Activated CD4-positive, alpha-beta T cell treated with anti-CD3 and anti-CD28 coated beads, Interleukin-2, amount 10 ng/mL, durations not matched to agents 7 days and 5 days (primary cell): Measurements from ENCODE around the gene SLC6A18. TPM values are rescaled to one million over a fixed set of nuclear protein-coding genes. Genes with fewer than 3 reads are reported as not detected.

ENCODE experiments used
- CTCF ChIA-PET: fragments of 350-600 bp; sonication (Branson Sonifier 250); formaldehyde crosslinking; loops from one replicate; lab custom pipeline; 2021; ENCODE audit warnings: antibody characterized with exemption; lab: Charles Lee
- POLR2A ChIA-PET: fragments of 350-600 bp; sonication (Branson Sonifier 250); formaldehyde crosslinking; loops from one replicate; lab custom pipeline; 2021; ENCODE audit warnings: antibody characterized with exemption; lab: Charles Lee
- DNase-seq: peaks from one replicate; pipeline ENCODE4 v3.0.0-alpha.2; 2020
- H3K27ac Mint-ChIP-seq: one replicate; pipeline ENCODE4 v1.8.0; 2021; ENCODE audit warnings: mild to moderate bottlenecking, moderate library complexity, mixed read lengths
- H3K27me3 Mint-ChIP-seq: one replicate; pipeline ENCODE4 v1.8.0; 2021; ENCODE audit warnings: mixed read lengths
- H3K36me3 Mint-ChIP-seq: one replicate; pipeline ENCODE4 v1.8.0; 2021; ENCODE audit warnings: low read depth, mixed read lengths
- H3K4me1 Mint-ChIP-seq: one replicate; pipeline ENCODE4 v1.8.0; 2021; ENCODE audit warnings: mixed read lengths
- H3K4me3 Mint-ChIP-seq: one replicate; pipeline ENCODE4 v1.8.0; 2021; ENCODE audit warnings: mild to moderate bottlenecking, moderate library complexity, mixed read lengths
- H3K9me3 Mint-ChIP-seq: one replicate; pipeline ENCODE4 v1.8.0; 2021; ENCODE audit warnings: mixed read lengths
- total RNA-seq, 2 experiments: library from RNA; stranded (reverse); gene quantifications; one replicate each; pipeline ENCODE4 v1.2.3, GENCODE V29; 2021

Gene SLC6A18
- total RNA-seq, 2 experiments from 2014 or later = not detected

GRCh38 chr5:1201327-1202025 is 23.7 kb upstream of the SLC6A18 start, which contains the start of gene SLC6A19:
TSS of gene SLC6A19 (plus strand) at chr5:1201595. CDS start at chr5:1201651, 56 bp downstream.
- no peak within 1 kb of the TSS for H3K27ac Mint-ChIP-seq
- H3K9me3 Mint-ChIP-seq = no peaks in the 10 kb centered on the region
- no peak within 1 kb of the TSS for H3K4me3 Mint-ChIP-seq
- ChIA-PET CTCF (interaction anchor here (0.5 kb wide), 1 partner anchor 31 kb away, joined by 3 read pairs; no protein-coding TSS in a partner anchor), POLR2A (no interaction called here)
- H3K36me3 Mint-ChIP-seq = no peaks in the 10 kb centered on the region
- peaks cover 5% of the 10 kb centered on the region for H3K27me3 Mint-ChIP-seq
- no peak for DNase-seq
- H3K4me1 Mint-ChIP-seq = no peaks in the 10 kb centered on the region

- ChIA-PET CTCF (no interaction called here), POLR2A (no interaction called here)
- H3K27me3 Mint-ChIP-seq = peaks cover 2% of the 10 kb centered on the region
- H3K4me3 Mint-ChIP-seq = no peak overlapping the region
- H3K9me3 Mint-ChIP-seq = no peaks in the 10 kb centered on the region
- no peaks in the 10 kb centered on the region for H3K36me3 Mint-ChIP-seq
- no peak overlapping the region for H3K27ac Mint-ChIP-seq
- no peaks in the 10 kb centered on the region for H3K4me1 Mint-ChIP-seq
- no peak for DNase-seq
These were observed 23.0 kb upstream of the SLC6A18 start for GRCh38 chr5:1202026-1202797.

GRCh38 chr5:1202798-1203185 is 22.4 kb upstream of the SLC6A18 start:
- ChIA-PET CTCF (no interaction called here), POLR2A (no interaction called here)
- no peak for DNase-seq
- Mint-ChIP-seq H3K27me3 (peaks cover 2% of the 10 kb centered on the region), H3K9me3 (no peaks in the 10 kb centered on the region), H3K4me3 (no peak overlapping the region), H3K4me1 (no peaks in the 10 kb centered on the region), H3K36me3 (no peaks in the 10 kb centered on the region), H3K27ac (no peak overlapping the region)

GRCh38 chr5:1203311-1203967 is 21.7 kb upstream of the SLC6A18 start:
- CTCF ChIA-PET = no interaction called here
- no peak for DNase-seq
- peaks cover 2% of the 10 kb centered on the region for H3K27me3 Mint-ChIP-seq
- POLR2A ChIA-PET = no interaction called here
- H3K4me3 Mint-ChIP-seq = no peak overlapping the region
- H3K4me1 Mint-ChIP-seq = no peaks in the 10 kb centered on the region
- no peaks in the 10 kb centered on the region for H3K9me3 Mint-ChIP-seq
- H3K27ac Mint-ChIP-seq = no peak overlapping the region
- no peaks in the 10 kb centered on the region for H3K36me3 Mint-ChIP-seq

GRCh38 chr5:1203968-1204692 is 21.1 kb upstream of the SLC6A18 start:
- H3K9me3 Mint-ChIP-seq = no peaks in the 10 kb centered on the region
- CTCF ChIA-PET = no interaction called here
- H3K4me1 Mint-ChIP-seq = no peaks in the 10 kb centered on the region
- DNase-seq = no peak
- no peak overlapping the region for H3K27ac Mint-ChIP-seq
- no peaks in the 10 kb centered on the region for H3K36me3 Mint-ChIP-seq
- H3K4me3 Mint-ChIP-seq = no peak overlapping the region
- H3K27me3 Mint-ChIP-seq = peaks cover 2% of the 10 kb centered on the region
- POLR2A ChIA-PET = no interaction called here

- ChIA-PET POLR2A (no interaction called here), CTCF (no interaction called here)
- Mint-ChIP-seq H3K4me1 (no peaks in the 10 kb centered on the region), H3K9me3 (no peaks in the 10 kb centered on the region), H3K27ac (no peak overlapping the region), H3K36me3 (no peaks in the 10 kb centered on the region), H3K27me3 (peaks cover 2% of the 10 kb centered on the region), H3K4me3 (no peak overlapping the region)
- DNase-seq = no peak
These were observed 20.4 kb upstream of the SLC6A18 start for GRCh38 chr5:1204693-1205242.

- DNase-seq = no peak
- Mint-ChIP-seq H3K4me1 (no peaks in the 10 kb centered on the region), H3K36me3 (no peaks in the 10 kb centered on the region), H3K9me3 (no peaks in the 10 kb centered on the region), H3K27ac (no peak overlapping the region), H3K4me3 (no peak overlapping the region), H3K27me3 (peaks cover 2% of the 10 kb centered on the region)
- ChIA-PET POLR2A (no interaction called here), CTCF (no interaction called here)
These were observed 19.7 kb upstream of the SLC6A18 start for GRCh38 chr5:1205255-1206180.

- Mint-ChIP-seq H3K27ac (no peak overlapping the region), H3K4me3 (no peak overlapping the region), H3K4me1 (no peaks in the 10 kb centered on the region), H3K27me3 (peaks cover 2% of the 10 kb centered on the region), H3K9me3 (no peaks in the 10 kb centered on the region), H3K36me3 (no peaks in the 10 kb centered on the region)
- CTCF ChIA-PET = no interaction called here
- POLR2A ChIA-PET = no interaction called here
- DNase-seq = no peak
These were observed 18.4 kb upstream of the SLC6A18 start for GRCh38 chr5:1206521-1207412.

- Mint-ChIP-seq H3K27ac (no peak overlapping the region), H3K36me3 (no peaks in the 10 kb centered on the region), H3K9me3 (peaks cover 5% of the 10 kb centered on the region), H3K4me3 (no peak overlapping the region), H3K4me1 (no peaks in the 10 kb centered on the region), H3K27me3 (peaks cover 2% of the 10 kb centered on the region)
- ChIA-PET CTCF (no interaction called here), POLR2A (no interaction called here)
- DNase-seq = no peak
These were observed 17.6 kb upstream of the SLC6A18 start for GRCh38 chr5:1207555-1207954.

- H3K4me3 Mint-ChIP-seq = no peak overlapping the region
- no peak for DNase-seq
- POLR2A ChIA-PET = no interaction called here
- no peaks in the 10 kb centered on the region for H3K4me1 Mint-ChIP-seq
- CTCF ChIA-PET = no interaction called here
- no peak overlapping the region for H3K27ac Mint-ChIP-seq
- H3K36me3 Mint-ChIP-seq = no peaks in the 10 kb centered on the region
- peaks cover 2% of the 10 kb centered on the region for H3K27me3 Mint-ChIP-seq
- peaks cover 6% of the 10 kb centered on the region for H3K9me3 Mint-ChIP-seq
These were observed 16.9 kb upstream of the SLC6A18 start for GRCh38 chr5:1208221-1208742.
